GM23338 (cell line): ENCODE data around the gene SETDB2. TPM values are rescaled to one million over a fixed set of nuclear protein-coding genes. Genes with fewer than 3 reads are reported as not detected.

ENCODE experiments used
- ATAC-seq: fragments of 200-7000 bp; cut with Tn5 transposase; 3 replicates; pipeline ENCODE4 v1.9.1; 2020
- DNase-seq: peaks from one replicate; pipeline ENCODE4 v3.0.0-alpha.2; 2015; ENCODE audit warnings: low spot score
- H2AFZ ChIP-seq: fragments of 200-600 bp; sonication (generic); 2 replicates; pipeline ENCODE4 v1.8.0; 2016; ENCODE audit warnings: antibody characterized with exemption, mild to moderate bottlenecking, moderate library complexity
- H3F3A ChIP-seq: fragments of 200-600 bp; sonication (generic); replicated peaks from 2 replicates; pipeline ENCODE4 v1.8.0; 2017; ENCODE audit warnings: antibody characterized with exemption, mixed run types, low read depth
- H3K27ac ChIP-seq: fragments of 200-600 bp; sonication (generic); 2 replicates; pipeline ENCODE4 v1.6.1; 2016; ENCODE audit warnings: low read depth
- H3K27me3 ChIP-seq: fragments of 200-600 bp; sonication (generic); 2 replicates; pipeline ENCODE4 v1.8.0; 2016; ENCODE audit warnings: mild to moderate bottlenecking, mixed run types, moderate library complexity; ENCODE audit not compliant: insufficient read depth
- H3K36me3 ChIP-seq: fragments of 200-600 bp; sonication (generic); 2 replicates; pipeline ENCODE4 v1.8.0; 2016; ENCODE audit warnings: mild to moderate bottlenecking; ENCODE audit not compliant: insufficient read depth
- H3K4me1 ChIP-seq: fragments of 200-600 bp; sonication (generic); 2 replicates; pipeline ENCODE4 v1.8.0; 2016; ENCODE audit warnings: mild to moderate bottlenecking, moderate library complexity; ENCODE audit not compliant: insufficient read depth
- H3K4me2 ChIP-seq: fragments of 200-600 bp; sonication (generic); 2 replicates; pipeline ENCODE4 v1.7.1; 2017; ENCODE audit warnings: mixed run types
- H3K4me3 ChIP-seq: fragments of 200-600 bp; sonication (generic); 2 replicates; pipeline ENCODE4 v1.6.1; 2016; ENCODE audit warnings: mixed run types
- H3K79me2 ChIP-seq: fragments of 200-600 bp; sonication (generic); replicated peaks from 2 replicates; pipeline ENCODE4 v1.8.0; 2017; ENCODE audit warnings: mild to moderate bottlenecking; ENCODE audit not compliant: insufficient read depth
- H3K9me2 ChIP-seq: fragments of 200-600 bp; sonication (generic); 2 replicates; pipeline ENCODE4 v1.8.0; 2017; ENCODE audit not compliant: insufficient read depth
- H4K20me1 ChIP-seq: fragments of 200-600 bp; sonication (generic); replicated peaks from 2 replicates; pipeline ENCODE4 v1.8.0; 2017; ENCODE audit warnings: mild to moderate bottlenecking; ENCODE audit not compliant: insufficient read depth
- H3K27ac Mint-ChIP-seq: 2 replicates; pipeline ENCODE4 v1.8.0; 2020; ENCODE audit warnings: inconsistent platforms, mild to moderate bottlenecking, moderate library complexity, mixed read lengths
- H3K27me3 Mint-ChIP-seq: 3 replicates; pipeline ENCODE4 v1.8.0; 2022; ENCODE audit warnings: low read depth, mild to moderate bottlenecking, moderate library complexity, mixed read lengths, inconsistent platforms; ENCODE audit not compliant: insufficient read depth, poor library complexity
- H3K36me3 Mint-ChIP-seq: 3 replicates; pipeline ENCODE4 v1.8.0; 2021; ENCODE audit warnings: low read depth, mild to moderate bottlenecking, inconsistent platforms, moderate library complexity, mixed read lengths
- H3K4me1 Mint-ChIP-seq: 3 replicates; pipeline ENCODE4 v1.8.0; 2020; ENCODE audit warnings: mild to moderate bottlenecking, inconsistent platforms, mixed read lengths
- H3K4me3 Mint-ChIP-seq: 3 replicates; pipeline ENCODE4 v1.8.0; 2021; ENCODE audit warnings: moderate library complexity, mild to moderate bottlenecking, inconsistent platforms, mixed read lengths
- H3K9me3 Mint-ChIP-seq: 3 replicates; pipeline ENCODE4 v1.8.0; 2020; ENCODE audit warnings: moderate library complexity, mild to moderate bottlenecking, inconsistent platforms, mixed read lengths
- CREB1 ChIP-seq: fragments of 250-450 bp; sonication (Bioruptor Pico); IDR thresholded peaks from 2 replicates; pipeline ENCODE4 v1.5.0; 2020; ENCODE audit warnings: low read depth, mild to moderate bottlenecking, moderate library complexity
- EZH2 ChIP-seq: fragments of 200-600 bp; sonication (generic); IDR thresholded peaks from one replicate; pipeline ENCODE4 v1.8.0; 2017; ENCODE audit warnings: antibody characterized with exemption, mild to moderate bottlenecking, low read depth; ENCODE audit not compliant: unreplicated experiment
- EZH2phosphoT487 ChIP-seq: fragments of 200-600 bp; sonication (generic); IDR thresholded peaks from one replicate; pipeline ENCODE4 v1.8.1; 2018; ENCODE audit warnings: antibody characterized with exemption; ENCODE audit not compliant: unreplicated experiment
- JUNB ChIP-seq: IDR thresholded peaks from one replicate; pipeline ENCODE4 v1.6.1; 2016; ENCODE audit warnings: antibody characterized with exemption; ENCODE audit not compliant: unreplicated experiment
- NANOG ChIP-seq: IDR thresholded peaks from 2 replicates; pipeline ENCODE4 v1.6.1; 2016; ENCODE audit warnings: antibody characterized with exemption, borderline replicate concordance
- POLR2AphosphoS5 ChIP-seq: IDR thresholded peaks from 2 replicates; pipeline ENCODE4 v1.6.1; 2016; ENCODE audit warnings: antibody characterized with exemption, low read depth
- STAT1 ChIP-seq: IDR thresholded peaks from one replicate; pipeline ENCODE4 v1.6.1; 2016; ENCODE audit warnings: antibody characterized with exemption; ENCODE audit not compliant: unreplicated experiment
- ZNF114 ChIP-seq: fragments of 250-450 bp; sonication (Bioruptor Pico); IDR thresholded peaks from 2 replicates; pipeline ENCODE4 v1.5.0; 2020; ENCODE audit warnings: mild to moderate bottlenecking, moderate library complexity
- ZNF331 ChIP-seq: fragments of 250-450 bp; sonication (Bioruptor Pico); IDR thresholded peaks from 2 replicates; pipeline ENCODE4 v1.5.0; 2020; ENCODE audit warnings: low read depth, mild to moderate bottlenecking, moderate library complexity
- polyA plus RNA-seq: library from polyadenylated mRNA; unstranded; fragments of >200 nt; fragmentation: Nextera tagmentation; extraction: Ambion mirVana; gene quantifications from 2 replicates; pipeline ENCODE4 v1.2.1, GENCODE V29; 2016
- total RNA-seq: library from RNA; depleted of rRNA; stranded (reverse); fragments of >200 nt; shearing (Covaris generic); gene quantifications from 2 replicates; pipeline ENCODE4 v1.2.3, GENCODE V29; 2014
- TF ChIP-seq, protein P1 (sequence below): IDR thresholded peaks from 2 replicates; pipeline ENCODE4 v1.6.1; 2016; ENCODE audit warnings: antibody characterized with exemption
- TF ChIP-seq, protein P2 (sequence below): IDR thresholded peaks from one replicate; pipeline ENCODE4 v1.6.1; 2018; ENCODE audit warnings: antibody characterized with exemption; ENCODE audit not compliant: unreplicated experiment
- TF ChIP-seq, protein P3 (sequence below): fragments of 250-450 bp; sonication (Bioruptor Pico); IDR thresholded peaks from 2 replicates; pipeline ENCODE4 v1.5.0; 2020; ENCODE audit warnings: mild to moderate bottlenecking, moderate library complexity
- TF ChIP-seq, protein P4 (sequence below), 2 experiments: fragments of 200-600 bp in 1 of 2; sonication (generic) in 1 of 2; conservative IDR thresholded peaks; 2 replicates each; pipeline versions ENCODE4 v1.5.1 to v1.6.1; 2016 to 2017; ENCODE audit warnings: antibody characterized with exemption in 2 of 2, low read depth in 2 of 2, mild to moderate bottlenecking in 2 of 2, moderate library complexity in 1 of 2

SETDB2 gene
- total and polyA plus RNA-seq, 2 experiments from 2014 or later, result 4.6 to 5.8 TPM

DNA sequence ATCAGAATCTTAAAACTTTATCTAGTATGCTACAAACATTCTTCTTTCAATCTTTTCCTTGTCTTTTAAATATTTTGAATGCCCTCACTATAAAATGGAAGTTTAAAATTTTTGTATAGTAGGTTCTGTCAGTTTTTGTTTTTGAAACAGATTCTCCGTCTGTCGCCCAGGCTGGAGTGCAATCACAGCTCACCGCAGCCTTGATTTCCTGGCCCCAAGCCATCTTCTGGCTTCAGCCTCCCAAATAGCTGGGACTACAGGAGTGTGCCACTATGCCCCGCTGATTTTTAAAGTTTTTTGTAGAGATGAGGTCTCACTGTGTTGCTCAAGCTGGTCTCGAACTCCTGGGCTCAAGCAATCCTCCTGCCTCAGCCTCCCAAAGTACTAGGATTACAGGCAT is 72.4 kb downstream of the SETDB2 start:
- Histone ChIP-seq H3K9me2 (no peaks in the 10 kb centered on the region), H3K36me3 (no peaks in the 10 kb centered on the region), H3K4me2 (no peak overlapping the region), H3K4me1 (peaks cover 4% of the 10 kb centered on the region; the same call in 1 of the 2 replicates), H3K4me3 (no peak overlapping the region), H4K20me1 (no peaks in the 10 kb centered on the region; the same call in 1 of the 2 replicates), H3K27ac (no peak overlapping the region), H3K27me3 (no peaks in the 10 kb centered on the region), H3K79me2 (no peaks in the 10 kb centered on the region), H2AFZ (no peak overlapping the region), H3F3A (no peaks in the 10 kb centered on the region)
- no peaks in the 10 kb centered on the region for H3K9me3 Mint-ChIP-seq
- H3K4me3 Mint-ChIP-seq, result no peak overlapping the region
- no peaks in the 10 kb centered on the region for H3K27me3 Mint-ChIP-seq
- no peak for ATAC-seq
- DNase-seq, result no peak
- TF ChIP-seq, protein P1, sequence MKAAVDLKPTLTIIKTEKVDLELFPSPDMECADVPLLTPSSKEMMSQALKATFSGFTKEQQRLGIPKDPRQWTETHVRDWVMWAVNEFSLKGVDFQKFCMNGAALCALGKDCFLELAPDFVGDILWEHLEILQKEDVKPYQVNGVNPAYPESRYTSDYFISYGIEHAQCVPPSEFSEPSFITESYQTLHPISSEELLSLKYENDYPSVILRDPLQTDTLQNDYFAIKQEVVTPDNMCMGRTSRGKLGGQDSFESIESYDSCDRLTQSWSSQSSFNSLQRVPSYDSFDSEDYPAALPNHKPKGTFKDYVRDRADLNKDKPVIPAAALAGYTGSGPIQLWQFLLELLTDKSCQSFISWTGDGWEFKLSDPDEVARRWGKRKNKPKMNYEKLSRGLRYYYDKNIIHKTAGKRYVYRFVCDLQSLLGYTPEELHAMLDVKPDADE, result no peak
- TF ChIP-seq POLR2AphosphoS5 (no peak), STAT1 (no peak), NANOG (no peak), CREB1 (CRISPR knock-in tag) (no peak), ZNF114 (no peak), JUNB (no peak), ZNF331 (CRISPR knock-in tag) (no peak), EZH2 (no peak), EZH2phosphoT487 (no peak)
- TF ChIP-seq, protein P2, sequence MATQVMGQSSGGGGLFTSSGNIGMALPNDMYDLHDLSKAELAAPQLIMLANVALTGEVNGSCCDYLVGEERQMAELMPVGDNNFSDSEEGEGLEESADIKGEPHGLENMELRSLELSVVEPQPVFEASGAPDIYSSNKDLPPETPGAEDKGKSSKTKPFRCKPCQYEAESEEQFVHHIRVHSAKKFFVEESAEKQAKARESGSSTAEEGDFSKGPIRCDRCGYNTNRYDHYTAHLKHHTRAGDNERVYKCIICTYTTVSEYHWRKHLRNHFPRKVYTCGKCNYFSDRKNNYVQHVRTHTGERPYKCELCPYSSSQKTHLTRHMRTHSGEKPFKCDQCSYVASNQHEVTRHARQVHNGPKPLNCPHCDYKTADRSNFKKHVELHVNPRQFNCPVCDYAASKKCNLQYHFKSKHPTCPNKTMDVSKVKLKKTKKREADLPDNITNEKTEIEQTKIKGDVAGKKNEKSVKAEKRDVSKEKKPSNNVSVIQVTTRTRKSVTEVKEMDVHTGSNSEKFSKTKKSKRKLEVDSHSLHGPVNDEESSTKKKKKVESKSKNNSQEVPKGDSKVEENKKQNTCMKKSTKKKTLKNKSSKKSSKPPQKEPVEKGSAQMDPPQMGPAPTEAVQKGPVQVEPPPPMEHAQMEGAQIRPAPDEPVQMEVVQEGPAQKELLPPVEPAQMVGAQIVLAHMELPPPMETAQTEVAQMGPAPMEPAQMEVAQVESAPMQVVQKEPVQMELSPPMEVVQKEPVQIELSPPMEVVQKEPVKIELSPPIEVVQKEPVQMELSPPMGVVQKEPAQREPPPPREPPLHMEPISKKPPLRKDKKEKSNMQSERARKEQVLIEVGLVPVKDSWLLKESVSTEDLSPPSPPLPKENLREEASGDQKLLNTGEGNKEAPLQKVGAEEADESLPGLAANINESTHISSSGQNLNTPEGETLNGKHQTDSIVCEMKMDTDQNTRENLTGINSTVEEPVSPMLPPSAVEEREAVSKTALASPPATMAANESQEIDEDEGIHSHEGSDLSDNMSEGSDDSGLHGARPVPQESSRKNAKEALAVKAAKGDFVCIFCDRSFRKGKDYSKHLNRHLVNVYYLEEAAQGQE, result no peak
- TF ChIP-seq, protein P3, sequence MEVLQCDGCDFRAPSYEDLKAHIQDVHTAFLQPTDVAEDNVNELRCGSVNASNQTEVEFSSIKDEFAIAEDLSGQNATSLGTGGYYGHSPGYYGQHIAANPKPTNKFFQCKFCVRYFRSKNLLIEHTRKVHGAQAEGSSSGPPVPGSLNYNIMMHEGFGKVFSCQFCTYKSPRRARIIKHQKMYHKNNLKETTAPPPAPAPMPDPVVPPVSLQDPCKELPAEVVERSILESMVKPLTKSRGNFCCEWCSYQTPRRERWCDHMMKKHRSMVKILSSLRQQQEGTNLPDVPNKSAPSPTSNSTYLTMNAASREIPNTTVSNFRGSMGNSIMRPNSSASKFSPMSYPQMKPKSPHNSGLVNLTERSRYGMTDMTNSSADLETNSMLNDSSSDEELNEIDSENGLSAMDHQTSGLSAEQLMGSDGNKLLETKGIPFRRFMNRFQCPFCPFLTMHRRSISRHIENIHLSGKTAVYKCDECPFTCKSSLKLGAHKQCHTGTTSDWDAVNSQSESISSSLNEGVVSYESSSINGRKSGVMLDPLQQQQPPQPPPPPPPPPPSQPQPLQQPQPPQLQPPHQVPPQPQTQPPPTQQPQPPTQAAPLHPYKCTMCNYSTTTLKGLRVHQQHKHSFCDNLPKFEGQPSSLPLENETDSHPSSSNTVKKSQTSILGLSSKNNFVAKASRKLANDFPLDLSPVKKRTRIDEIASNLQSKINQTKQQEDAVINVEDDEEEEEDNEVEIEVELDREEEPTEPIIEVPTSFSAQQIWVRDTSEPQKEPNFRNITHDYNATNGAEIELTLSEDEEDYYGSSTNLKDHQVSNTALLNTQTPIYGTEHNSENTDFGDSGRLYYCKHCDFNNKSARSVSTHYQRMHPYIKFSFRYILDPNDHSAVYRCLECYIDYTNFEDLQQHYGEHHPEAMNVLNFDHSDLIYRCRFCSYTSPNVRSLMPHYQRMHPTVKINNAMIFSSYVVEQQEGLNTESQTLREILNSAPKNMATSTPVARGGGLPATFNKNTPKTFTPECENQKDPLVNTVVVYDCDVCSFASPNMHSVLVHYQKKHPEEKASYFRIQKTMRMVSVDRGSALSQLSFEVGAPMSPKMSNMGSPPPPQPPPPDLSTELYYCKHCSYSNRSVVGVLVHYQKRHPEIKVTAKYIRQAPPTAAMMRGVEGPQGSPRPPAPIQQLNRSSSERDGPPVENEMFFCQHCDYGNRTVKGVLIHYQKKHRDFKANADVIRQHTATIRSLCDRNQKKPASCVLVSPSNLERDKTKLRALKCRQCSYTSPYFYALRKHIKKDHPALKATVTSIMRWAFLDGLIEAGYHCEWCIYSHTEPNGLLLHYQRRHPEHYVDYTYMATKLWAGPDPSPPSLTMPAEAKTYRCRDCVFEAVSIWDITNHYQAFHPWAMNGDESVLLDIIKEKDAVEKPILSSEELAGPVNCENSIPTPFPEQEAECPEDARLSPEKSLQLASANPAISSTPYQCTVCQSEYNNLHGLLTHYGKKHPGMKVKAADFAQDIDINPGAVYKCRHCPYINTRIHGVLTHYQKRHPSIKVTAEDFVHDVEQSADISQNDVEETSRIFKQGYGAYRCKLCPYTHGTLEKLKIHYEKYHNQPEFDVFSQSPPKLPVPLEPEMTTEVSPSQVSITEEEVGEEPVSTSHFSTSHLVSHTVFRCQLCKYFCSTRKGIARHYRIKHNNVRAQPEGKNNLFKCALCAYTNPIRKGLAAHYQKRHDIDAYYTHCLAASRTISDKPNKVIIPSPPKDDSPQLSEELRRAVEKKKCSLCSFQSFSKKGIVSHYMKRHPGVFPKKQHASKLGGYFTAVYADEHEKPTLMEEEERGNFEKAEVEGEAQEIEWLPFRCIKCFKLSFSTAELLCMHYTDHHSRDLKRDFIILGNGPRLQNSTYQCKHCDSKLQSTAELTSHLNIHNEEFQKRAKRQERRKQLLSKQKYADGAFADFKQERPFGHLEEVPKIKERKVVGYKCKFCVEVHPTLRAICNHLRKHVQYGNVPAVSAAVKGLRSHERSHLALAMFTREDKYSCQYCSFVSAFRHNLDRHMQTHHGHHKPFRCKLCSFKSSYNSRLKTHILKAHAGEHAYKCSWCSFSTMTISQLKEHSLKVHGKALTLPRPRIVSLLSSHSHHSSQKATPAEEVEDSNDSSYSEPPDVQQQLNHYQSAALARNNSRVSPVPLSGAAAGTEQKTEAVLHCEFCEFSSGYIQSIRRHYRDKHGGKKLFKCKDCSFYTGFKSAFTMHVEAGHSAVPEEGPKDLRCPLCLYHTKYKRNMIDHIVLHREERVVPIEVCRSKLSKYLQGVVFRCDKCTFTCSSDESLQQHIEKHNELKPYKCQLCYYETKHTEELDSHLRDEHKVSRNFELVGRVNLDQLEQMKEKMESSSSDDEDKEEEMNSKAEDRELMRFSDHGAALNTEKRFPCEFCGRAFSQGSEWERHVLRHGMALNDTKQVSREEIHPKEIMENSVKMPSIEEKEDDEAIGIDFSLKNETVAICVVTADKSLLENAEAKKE (CRISPR knock-in tag), result no peak
- TF ChIP-seq, protein P4, sequence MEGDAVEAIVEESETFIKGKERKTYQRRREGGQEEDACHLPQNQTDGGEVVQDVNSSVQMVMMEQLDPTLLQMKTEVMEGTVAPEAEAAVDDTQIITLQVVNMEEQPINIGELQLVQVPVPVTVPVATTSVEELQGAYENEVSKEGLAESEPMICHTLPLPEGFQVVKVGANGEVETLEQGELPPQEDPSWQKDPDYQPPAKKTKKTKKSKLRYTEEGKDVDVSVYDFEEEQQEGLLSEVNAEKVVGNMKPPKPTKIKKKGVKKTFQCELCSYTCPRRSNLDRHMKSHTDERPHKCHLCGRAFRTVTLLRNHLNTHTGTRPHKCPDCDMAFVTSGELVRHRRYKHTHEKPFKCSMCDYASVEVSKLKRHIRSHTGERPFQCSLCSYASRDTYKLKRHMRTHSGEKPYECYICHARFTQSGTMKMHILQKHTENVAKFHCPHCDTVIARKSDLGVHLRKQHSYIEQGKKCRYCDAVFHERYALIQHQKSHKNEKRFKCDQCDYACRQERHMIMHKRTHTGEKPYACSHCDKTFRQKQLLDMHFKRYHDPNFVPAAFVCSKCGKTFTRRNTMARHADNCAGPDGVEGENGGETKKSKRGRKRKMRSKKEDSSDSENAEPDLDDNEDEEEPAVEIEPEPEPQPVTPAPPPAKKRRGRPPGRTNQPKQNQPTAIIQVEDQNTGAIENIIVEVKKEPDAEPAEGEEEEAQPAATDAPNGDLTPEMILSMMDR (conservative IDR thresholded peaks at IDR 0.05; ENCODE audit: low read depth in 2 of 2), result no peak
- no peak overlapping the region for H3K27ac Mint-ChIP-seq
- peaks cover 5% of the 10 kb centered on the region; the same call in 1 of the 3 replicates for H3K4me1 Mint-ChIP-seq
- no peaks in the 10 kb centered on the region for H3K36me3 Mint-ChIP-seq
